ENCODE measurements around the gene CLDN14.

CLDN14 gene

GRCh38 chr21:36479415-36480402, at the start of gene CLDN14:
Gene CLDN14 (minus strand): TSS chr21:36480122. CDS start chr21:36461695, 18,427 bp downstream.
- H3K36me3 ChIP-seq (ENCODE audit: control insufficient read depth, insufficient read depth, low read length), result no peaks in the 10 kb centered on the region
- no peaks in the 10 kb centered on the region for H3K27me3 ChIP-seq (ENCODE audit: control insufficient read depth, insufficient read depth, low read length)
- no peaks in the 10 kb centered on the region for H3K9me3 ChIP-seq (ENCODE audit: control insufficient read depth, low read length)
- peaks cover 31% of the 10 kb centered on the region for H3K4me1 ChIP-seq (ENCODE audit: control insufficient read depth, insufficient read depth, low read length)
- no peak within 1 kb of the TSS for H3K4me3 ChIP-seq (ENCODE audit: low read length)
- H3K9ac ChIP-seq (ENCODE audit: low read length), result no peak within 1 kb of the TSS

- Histone ChIP-seq H3K4me3 (ENCODE audit: low read length) (no peak overlapping the region), H3K9me3 (ENCODE audit: control insufficient read depth, low read length) (no peaks in the 10 kb centered on the region), H3K27me3 (ENCODE audit: control insufficient read depth, insufficient read depth, low read length) (peaks cover 21% of the 10 kb centered on the region), H3K4me1 (ENCODE audit: control insufficient read depth, insufficient read depth, low read length) (no peaks in the 10 kb centered on the region), H3K36me3 (ENCODE audit: control insufficient read depth, insufficient read depth, low read length) (no peaks in the 10 kb centered on the region), H3K9ac (ENCODE audit: low read length) (no peak overlapping the region)
These were observed 48.8 kb upstream of the CLDN14 start for GRCh38 chr21:36528716-36529115.

- no peaks in the 10 kb centered on the region for H3K9me3 ChIP-seq (ENCODE audit: control insufficient read depth, low read length)
- no peak overlapping the region for H3K9ac ChIP-seq (ENCODE audit: low read length)
- no peaks in the 10 kb centered on the region for H3K4me1 ChIP-seq (ENCODE audit: control insufficient read depth, insufficient read depth, low read length)
- H3K36me3 ChIP-seq (ENCODE audit: control insufficient read depth, insufficient read depth, low read length), result no peaks in the 10 kb centered on the region
- H3K27me3 ChIP-seq (ENCODE audit: control insufficient read depth, insufficient read depth, low read length), result peaks cover 21% of the 10 kb centered on the region
- H3K4me3 ChIP-seq (ENCODE audit: low read length), result no peak overlapping the region
These were observed 47.4 kb upstream of the CLDN14 start for GRCh38 chr21:36527317-36527716.

GRCh38 chr21:36526104-36526503, 46.2 kb upstream of the CLDN14 start:
- H3K36me3 ChIP-seq (ENCODE audit: control insufficient read depth, insufficient read depth, low read length), result no peaks in the 10 kb centered on the region
- H3K9me3 ChIP-seq (ENCODE audit: control insufficient read depth, low read length), result no peaks in the 10 kb centered on the region
- H3K4me1 ChIP-seq (ENCODE audit: control insufficient read depth, insufficient read depth, low read length), result no peaks in the 10 kb centered on the region
- no peak overlapping the region for H3K4me3 ChIP-seq (ENCODE audit: low read length)
- no peak overlapping the region for H3K9ac ChIP-seq (ENCODE audit: low read length)
- H3K27me3 ChIP-seq (ENCODE audit: control insufficient read depth, insufficient read depth, low read length), result peaks cover 21% of the 10 kb centered on the region

GRCh38 chr21:36524477-36524876, 44.6 kb upstream of the CLDN14 start:
- no peak overlapping the region for H3K9ac ChIP-seq (ENCODE audit: low read length)
- no peaks in the 10 kb centered on the region for H3K36me3 ChIP-seq (ENCODE audit: control insufficient read depth, insufficient read depth, low read length)
- H3K27me3 ChIP-seq (ENCODE audit: control insufficient read depth, insufficient read depth, low read length), result peaks cover 16% of the 10 kb centered on the region
- no peaks in the 10 kb centered on the region for H3K9me3 ChIP-seq (ENCODE audit: control insufficient read depth, low read length)
- no peak overlapping the region for H3K4me3 ChIP-seq (ENCODE audit: low read length)
- H3K4me1 ChIP-seq (ENCODE audit: control insufficient read depth, insufficient read depth, low read length), result no peaks in the 10 kb centered on the region

GRCh38 chr21:36522219-36522808, 42.4 kb upstream of the CLDN14 start:
- H3K9ac ChIP-seq (ENCODE audit: low read length), result no peak overlapping the region
- no peaks in the 10 kb centered on the region for H3K4me1 ChIP-seq (ENCODE audit: control insufficient read depth, insufficient read depth, low read length)
- no peaks in the 10 kb centered on the region for H3K9me3 ChIP-seq (ENCODE audit: control insufficient read depth, low read length)
- H3K27me3 ChIP-seq (ENCODE audit: control insufficient read depth, insufficient read depth, low read length), result peaks cover 5% of the 10 kb centered on the region
- H3K4me3 ChIP-seq (ENCODE audit: low read length), result no peak overlapping the region
- no peaks in the 10 kb centered on the region for H3K36me3 ChIP-seq (ENCODE audit: control insufficient read depth, insufficient read depth, low read length)

GRCh38 chr21:36518883-36519492, 39.1 kb upstream of the CLDN14 start:
- peaks cover 4% of the 10 kb centered on the region for H3K27me3 ChIP-seq (ENCODE audit: control insufficient read depth, insufficient read depth, low read length)
- no peak overlapping the region for H3K4me3 ChIP-seq (ENCODE audit: low read length)
- no peak overlapping the region for H3K9ac ChIP-seq (ENCODE audit: low read length)
- no peaks in the 10 kb centered on the region for H3K9me3 ChIP-seq (ENCODE audit: control insufficient read depth, low read length)
- no peaks in the 10 kb centered on the region for H3K36me3 ChIP-seq (ENCODE audit: control insufficient read depth, insufficient read depth, low read length)
- H3K4me1 ChIP-seq (ENCODE audit: control insufficient read depth, insufficient read depth, low read length), result no peaks in the 10 kb centered on the region

- Histone ChIP-seq H3K9me3 (ENCODE audit: control insufficient read depth, low read length) (no peaks in the 10 kb centered on the region), H3K4me1 (ENCODE audit: control insufficient read depth, insufficient read depth, low read length) (no peaks in the 10 kb centered on the region), H3K9ac (ENCODE audit: low read length) (no peak overlapping the region), H3K4me3 (ENCODE audit: low read length) (no peak overlapping the region), H3K36me3 (ENCODE audit: control insufficient read depth, insufficient read depth, low read length) (no peaks in the 10 kb centered on the region), H3K27me3 (ENCODE audit: control insufficient read depth, insufficient read depth, low read length) (peaks cover 11% of the 10 kb centered on the region)
These were observed 37.6 kb upstream of the CLDN14 start for GRCh38 chr21:36517366-36518075.

- Histone ChIP-seq H3K27me3 (ENCODE audit: control insufficient read depth, insufficient read depth, low read length) (peaks cover 11% of the 10 kb centered on the region), H3K9ac (ENCODE audit: low read length) (no peak overlapping the region), H3K36me3 (ENCODE audit: control insufficient read depth, insufficient read depth, low read length) (no peaks in the 10 kb centered on the region), H3K9me3 (ENCODE audit: control insufficient read depth, low read length) (no peaks in the 10 kb centered on the region), H3K4me3 (ENCODE audit: low read length) (no peak overlapping the region), H3K4me1 (ENCODE audit: control insufficient read depth, insufficient read depth, low read length) (no peaks in the 10 kb centered on the region)
These were observed 36.4 kb upstream of the CLDN14 start for GRCh38 chr21:36516281-36516680.

- H3K9ac ChIP-seq (ENCODE audit: low read length), result no peak overlapping the region
- no peaks in the 10 kb centered on the region for H3K36me3 ChIP-seq (ENCODE audit: control insufficient read depth, insufficient read depth, low read length)
- no peak overlapping the region for H3K4me3 ChIP-seq (ENCODE audit: low read length)
- H3K9me3 ChIP-seq (ENCODE audit: control insufficient read depth, low read length), result no peaks in the 10 kb centered on the region
- peaks cover 8% of the 10 kb centered on the region for H3K4me1 ChIP-seq (ENCODE audit: control insufficient read depth, insufficient read depth, low read length)
- H3K27me3 ChIP-seq (ENCODE audit: control insufficient read depth, insufficient read depth, low read length), result peaks cover 11% of the 10 kb centered on the region
These were observed 33.5 kb upstream of the CLDN14 start for GRCh38 chr21:36513430-36513829.

GRCh38 chr21:36512971-36513370, 33.0 kb upstream of the CLDN14 start:
- no peaks in the 10 kb centered on the region for H3K9me3 ChIP-seq (ENCODE audit: control insufficient read depth, low read length)
- peaks cover 8% of the 10 kb centered on the region for H3K4me1 ChIP-seq (ENCODE audit: control insufficient read depth, insufficient read depth, low read length)
- no peak overlapping the region for H3K9ac ChIP-seq (ENCODE audit: low read length)
- H3K36me3 ChIP-seq (ENCODE audit: control insufficient read depth, insufficient read depth, low read length), result no peaks in the 10 kb centered on the region
- no peak overlapping the region for H3K4me3 ChIP-seq (ENCODE audit: low read length)
- H3K27me3 ChIP-seq (ENCODE audit: control insufficient read depth, insufficient read depth, low read length), result peaks cover 11% of the 10 kb centered on the region
